ENCODE results near the gene COL19A1. TPM values are rescaled to one million over a fixed set of nuclear protein-coding genes. Genes with fewer than 3 reads are reported as not detected.

COL19A1 gene
- polyA plus RNA-seq, 2 donors, result 0.02 to 0.04 TPM

DNA sequence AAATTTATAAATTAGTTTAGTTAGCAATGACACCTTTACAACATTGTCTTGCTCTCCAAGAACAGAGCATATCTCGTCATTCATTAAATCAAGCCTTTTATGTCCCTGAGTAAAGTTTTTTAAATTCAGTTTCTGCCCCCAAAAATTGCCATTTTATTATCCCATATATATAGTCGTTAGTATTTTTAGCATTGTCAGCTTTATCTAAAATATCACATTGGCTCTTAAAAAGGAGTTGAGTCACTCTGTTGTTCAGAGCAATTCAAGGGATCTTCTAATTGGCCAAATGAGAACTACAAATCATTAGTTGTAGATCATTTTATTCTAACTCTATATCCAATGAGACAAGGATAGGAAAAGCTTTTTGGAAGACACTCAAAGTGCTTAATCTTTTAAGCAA is 309.4 kb downstream of the COL19A1 start:
- 72% methylated on average over 2 of the region's 2 CpGs for WGBS, 2 donors
- H3K4me1 ChIP-seq (ENCODE audit: control insufficient read depth in 2 of 2, insufficient read depth in 2 of 2, low read length in 1 of 2), result no peaks in the 10 kb centered on the region
- no peaks in the 10 kb centered on the region for H3K27me3 ChIP-seq (ENCODE audit: control insufficient read depth in 1 of 2, insufficient read depth in 2 of 2, low read length in 2 of 2)
- H3K4me3 ChIP-seq (ENCODE audit: low read depth in 1 of 2, low read length in 2 of 2), result no peak overlapping the region
- H3K9me3 ChIP-seq (ENCODE audit: control insufficient read depth in 2 of 2, insufficient read depth in 1 of 2, low read depth in 1 of 2, low read length in 1 of 2), result peaks cover 0 to 3% of the 10 kb centered on the region in 2 donors
- H3K36me3 ChIP-seq (ENCODE audit: control insufficient read depth in 2 of 2, insufficient read depth in 2 of 2, low read length in 1 of 2), result no peaks in the 10 kb centered on the region
- H3K27ac ChIP-seq (ENCODE audit: low read depth in 2 of 2, low read length in 1 of 2), result no peak overlapping the region

DNA sequence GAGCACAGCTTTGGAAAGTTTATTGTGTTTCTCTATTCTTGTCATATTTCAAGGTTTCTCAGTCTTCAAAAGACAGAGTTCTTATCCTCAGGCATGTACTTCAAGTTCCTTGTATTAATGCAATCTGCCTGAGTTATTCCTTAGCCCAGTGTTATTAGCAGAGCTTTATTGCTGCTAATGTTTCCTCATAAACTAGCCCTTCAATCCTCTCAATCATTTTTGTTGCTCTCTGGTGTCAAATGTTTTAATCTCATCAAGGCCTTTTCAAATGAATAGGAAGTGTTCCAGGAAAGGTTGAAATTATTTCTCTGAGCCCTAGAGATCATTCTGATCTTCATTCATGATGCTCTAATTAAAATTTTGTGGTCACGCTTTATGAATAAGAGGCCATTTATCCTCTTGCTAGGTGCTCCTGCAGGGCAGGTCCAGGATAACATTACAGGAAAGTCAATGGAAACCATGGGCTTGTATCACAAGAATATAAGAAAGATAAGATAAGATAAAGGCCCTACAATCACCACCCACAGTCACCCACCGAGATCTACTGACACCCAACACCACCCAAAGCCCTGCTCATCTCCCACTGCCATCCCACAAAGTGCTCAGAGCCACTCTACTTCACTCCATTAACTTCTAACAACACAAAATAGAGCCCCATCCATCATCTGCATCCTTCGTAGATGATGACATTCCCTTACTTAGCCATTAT is 310.6 kb downstream of the COL19A1 start:
- 75 to 76% methylated on average over 3 of the region's 3 CpGs for WGBS, 2 donors
- Histone ChIP-seq H3K27ac (ENCODE audit: low read depth in 2 of 2, low read length in 1 of 2) (no peak overlapping the region), H3K36me3 (ENCODE audit: control insufficient read depth in 2 of 2, insufficient read depth in 2 of 2, low read length in 1 of 2) (no peaks in the 10 kb centered on the region), H3K27me3 (ENCODE audit: control insufficient read depth in 1 of 2, insufficient read depth in 2 of 2, low read length in 2 of 2) (no peaks in the 10 kb centered on the region), H3K9me3 (ENCODE audit: control insufficient read depth in 2 of 2, insufficient read depth in 1 of 2, low read depth in 1 of 2, low read length in 1 of 2) (peaks cover 0 to 3% of the 10 kb centered on the region in 2 donors), H3K4me3 (ENCODE audit: low read depth in 1 of 2, low read length in 2 of 2) (no peak overlapping the region), H3K4me1 (ENCODE audit: control insufficient read depth in 2 of 2, insufficient read depth in 2 of 2, low read length in 1 of 2) (no peaks in the 10 kb centered on the region)

GRCh38 chr6:70180183-70180900 is 314.0 kb downstream of the COL19A1 start:
- no peaks in the 10 kb centered on the region for H3K36me3 ChIP-seq (ENCODE audit: control insufficient read depth in 2 of 2, insufficient read depth in 2 of 2, low read length in 1 of 2)
- no peaks in the 10 kb centered on the region for H3K27me3 ChIP-seq (ENCODE audit: control insufficient read depth in 1 of 2, insufficient read depth in 2 of 2, low read length in 2 of 2)
- WGBS, 2 donors, result 70 to 89% methylated on average over 2 of the region's 2 CpGs
- no peaks in the 10 kb centered on the region for H3K4me1 ChIP-seq (ENCODE audit: control insufficient read depth in 2 of 2, insufficient read depth in 2 of 2, low read length in 1 of 2)
- peaks cover 0 to 3% of the 10 kb centered on the region in 2 donors for H3K9me3 ChIP-seq (ENCODE audit: control insufficient read depth in 2 of 2, insufficient read depth in 1 of 2, low read depth in 1 of 2, low read length in 1 of 2)
- H3K4me3 ChIP-seq (ENCODE audit: low read depth in 1 of 2, low read length in 2 of 2), result no peak overlapping the region
- no peak overlapping the region for H3K27ac ChIP-seq (ENCODE audit: low read depth in 2 of 2, low read length in 1 of 2)

GRCh38 chr6:70180901-70181599 is 314.7 kb downstream of the COL19A1 start:
- WGBS, 2 donors, result 41 to 53% methylated on average over 1 of the region's 1 CpG
- H3K4me3 ChIP-seq (ENCODE audit: low read depth in 1 of 2, low read length in 2 of 2), result no peak overlapping the region

GRCh38 chr6:70183538-70183937 is 317.2 kb downstream of the COL19A1 start:
- H3K9me3 ChIP-seq (ENCODE audit: control insufficient read depth in 2 of 2, insufficient read depth in 1 of 2, low read depth in 1 of 2, low read length in 1 of 2), result peaks cover 0 to 3% of the 10 kb centered on the region in 2 donors
- no peaks in the 10 kb centered on the region for H3K4me1 ChIP-seq (ENCODE audit: control insufficient read depth in 2 of 2, insufficient read depth in 2 of 2, low read length in 1 of 2)
- 31 to 45% methylated on average over 3 of the region's 3 CpGs for WGBS, 2 donors
- no peak overlapping the region for H3K27ac ChIP-seq (ENCODE audit: low read depth in 2 of 2, low read length in 1 of 2)
- H3K4me3 ChIP-seq (ENCODE audit: low read depth in 1 of 2, low read length in 2 of 2), result no peak overlapping the region
- H3K36me3 ChIP-seq (ENCODE audit: control insufficient read depth in 2 of 2, insufficient read depth in 2 of 2, low read length in 1 of 2), result no peaks in the 10 kb centered on the region
- H3K27me3 ChIP-seq (ENCODE audit: control insufficient read depth in 1 of 2, insufficient read depth in 2 of 2, low read length in 2 of 2), result no peaks in the 10 kb centered on the region

More at GRCh38 chr6:70180901-70181599, 314.7 kb downstream of the COL19A1 start:
- H3K36me3 ChIP-seq (ENCODE audit: control insufficient read depth in 2 of 2, insufficient read depth in 2 of 2, low read length in 1 of 2), result no peaks in the 10 kb centered on the region
- H3K9me3 ChIP-seq (ENCODE audit: control insufficient read depth in 2 of 2, insufficient read depth in 1 of 2, low read depth in 1 of 2, low read length in 1 of 2), result peaks cover 0 to 3% of the 10 kb centered on the region in 2 donors
- no peaks in the 10 kb centered on the region for H3K27me3 ChIP-seq (ENCODE audit: control insufficient read depth in 1 of 2, insufficient read depth in 2 of 2, low read length in 2 of 2)
- H3K27ac ChIP-seq (ENCODE audit: low read depth in 2 of 2, low read length in 1 of 2), result no peak overlapping the region
- no peaks in the 10 kb centered on the region for H3K4me1 ChIP-seq (ENCODE audit: control insufficient read depth in 2 of 2, insufficient read depth in 2 of 2, low read length in 1 of 2)

GRCh38 chr6:70184723-70185122 is 318.4 kb downstream of the COL19A1 start:
- H3K4me3 ChIP-seq (ENCODE audit: low read depth in 1 of 2, low read length in 2 of 2), result no peak overlapping the region
- no peaks in the 10 kb centered on the region for H3K36me3 ChIP-seq (ENCODE audit: control insufficient read depth in 2 of 2, insufficient read depth in 2 of 2, low read length in 1 of 2)
- H3K4me1 ChIP-seq (ENCODE audit: control insufficient read depth in 2 of 2, insufficient read depth in 2 of 2, low read length in 1 of 2), result no peaks in the 10 kb centered on the region
- no peak overlapping the region for H3K27ac ChIP-seq (ENCODE audit: low read depth in 2 of 2, low read length in 1 of 2)
- WGBS, 2 donors, result 86 to 88% methylated on average over 3 of the region's 3 CpGs
- no peaks in the 10 kb centered on the region for H3K27me3 ChIP-seq (ENCODE audit: control insufficient read depth in 1 of 2, insufficient read depth in 2 of 2, low read length in 2 of 2)
- H3K9me3 ChIP-seq (ENCODE audit: control insufficient read depth in 2 of 2, insufficient read depth in 1 of 2, low read depth in 1 of 2, low read length in 1 of 2), result peaks cover 0 to 3% of the 10 kb centered on the region in 2 donors

- no peaks in the 10 kb centered on the region for H3K4me1 ChIP-seq (ENCODE audit: control insufficient read depth in 2 of 2, insufficient read depth in 2 of 2, low read length in 1 of 2)
- no peak overlapping the region for H3K4me3 ChIP-seq (ENCODE audit: low read depth in 1 of 2, low read length in 2 of 2)
- WGBS, 2 donors, result 84 to 94% methylated on average over 1 of the region's 1 CpG
- no peaks in the 10 kb centered on the region for H3K9me3 ChIP-seq (ENCODE audit: control insufficient read depth in 2 of 2, insufficient read depth in 1 of 2, low read depth in 1 of 2, low read length in 1 of 2)
- no peak overlapping the region for H3K27ac ChIP-seq (ENCODE audit: low read depth in 2 of 2, low read length in 1 of 2)
- H3K27me3 ChIP-seq (ENCODE audit: control insufficient read depth in 1 of 2, insufficient read depth in 2 of 2, low read length in 2 of 2), result no peaks in the 10 kb centered on the region
- H3K36me3 ChIP-seq (ENCODE audit: control insufficient read depth in 2 of 2, insufficient read depth in 2 of 2, low read length in 1 of 2), result no peaks in the 10 kb centered on the region
These were observed 320.1 kb downstream of the COL19A1 start for GRCh38 chr6:70186461-70186860.

GRCh38 chr6:70188202-70188601 is 321.8 kb downstream of the COL19A1 start:
- H3K27me3 ChIP-seq (ENCODE audit: control insufficient read depth in 1 of 2, insufficient read depth in 2 of 2, low read length in 2 of 2), result no peaks in the 10 kb centered on the region
- H3K9me3 ChIP-seq (ENCODE audit: control insufficient read depth in 2 of 2, insufficient read depth in 1 of 2, low read depth in 1 of 2, low read length in 1 of 2), result no peaks in the 10 kb centered on the region
- 83 to 91% methylated on average over 6 of the region's 6 CpGs for WGBS, 2 donors
- no peak overlapping the region for H3K27ac ChIP-seq (ENCODE audit: low read depth in 2 of 2, low read length in 1 of 2)
- no peak overlapping the region for H3K4me3 ChIP-seq (ENCODE audit: low read depth in 1 of 2, low read length in 2 of 2)
- no peaks in the 10 kb centered on the region for H3K36me3 ChIP-seq (ENCODE audit: control insufficient read depth in 2 of 2, insufficient read depth in 2 of 2, low read length in 1 of 2)
- H3K4me1 ChIP-seq (ENCODE audit: control insufficient read depth in 2 of 2, insufficient read depth in 2 of 2, low read length in 1 of 2), result no peaks in the 10 kb centered on the region

GRCh38 chr6:70194421-70194820 is 328.1 kb downstream of the COL19A1 start:
- Histone ChIP-seq H3K27ac (ENCODE audit: low read depth in 2 of 2, low read length in 1 of 2) (no peak overlapping the region), H3K4me3 (ENCODE audit: low read depth in 1 of 2, low read length in 2 of 2) (no peak overlapping the region), H3K4me1 (ENCODE audit: control insufficient read depth in 2 of 2, insufficient read depth in 2 of 2, low read length in 1 of 2) (no peaks in the 10 kb centered on the region), H3K36me3 (ENCODE audit: control insufficient read depth in 2 of 2, insufficient read depth in 2 of 2, low read length in 1 of 2) (no peaks in the 10 kb centered on the region), H3K9me3 (ENCODE audit: control insufficient read depth in 2 of 2, insufficient read depth in 1 of 2, low read depth in 1 of 2, low read length in 1 of 2) (no peaks in the 10 kb centered on the region), H3K27me3 (ENCODE audit: control insufficient read depth in 1 of 2, insufficient read depth in 2 of 2, low read length in 2 of 2) (no peaks in the 10 kb centered on the region)

All from esophagus (tissue), 2 donors.